Stimulated activated CD4-positive, alpha-beta T cell treated with anti-CD3 and anti-CD28 coated beads, Interleukin-4, amount 100 ng/mL, for 48 hours (primary cell): ENCODE measurements around the gene ATR.
"Not testable (repeated sequence)": the region's sequence is repeated elsewhere in the genome, so short reads cannot be mapped to it uniquely, and the experiment has no call there.

Source experiments
- DNase-seq, 2 donors: peaks; one replicate each; pipeline ENCODE4 v3.0.0-alpha.2; 2020; ENCODE audit warnings: low read depth in 2 of 2

ATR gene

GRCh38 chr3:142595141-142595540, 16.6 kb upstream of the ATR start:
- no peak for DNase-seq

- DNase-seq, result not testable (repeated sequence)
Observed at GRCh38 chr3:142592268-142592667, 13.7 kb upstream of the ATR start.

GRCh38 chr3:142588703-142589102, 10.2 kb upstream of the ATR start:
- no peak for DNase-seq

GRCh38 chr3:142586803-142587406, 8.4 kb upstream of the ATR start:
- DNase-seq, result no peak

- not testable (repeated sequence) for DNase-seq
Observed at GRCh38 chr3:142581070-142581469, 2.5 kb upstream of the ATR start.

GRCh38 chr3:142580061-142580423, 1.5 kb upstream of the ATR start:
- no peak for DNase-seq

GRCh38 chr3:142577696-142578328, 721 bp downstream of the ATR start:
- DNase-seq, result no peak

- DNase-seq, result no peak
Observed at GRCh38 chr3:142576792-142577191, 1.7 kb downstream of the ATR start.

GRCh38 chr3:142574665-142575064, 3.9 kb downstream of the ATR start:
- no peak for DNase-seq

- not testable (repeated sequence) for DNase-seq
Observed at GRCh38 chr3:142574223-142574622, 4.3 kb downstream of the ATR start.

- DNase-seq, result not testable (repeated sequence)
Observed at GRCh38 chr3:142569422-142569821, 9.1 kb downstream of the ATR start.

GRCh38 chr3:142568393-142569017, 10.0 kb downstream of the ATR start:
- DNase-seq, result no peak

GRCh38 chr3:142566096-142566495, 12.4 kb downstream of the ATR start:
- no peak for DNase-seq

GRCh38 chr3:142563496-142563997, 15.0 kb downstream of the ATR start:
- no peak for DNase-seq

- DNase-seq, result no peak
Observed at GRCh38 chr3:142560118-142560517, 18.4 kb downstream of the ATR start.

GRCh38 chr3:142553741-142554140, 24.8 kb downstream of the ATR start:
- DNase-seq, result no peak

- not testable (repeated sequence) for DNase-seq
Observed at GRCh38 chr3:142552579-142552978, 26.0 kb downstream of the ATR start.

GRCh38 chr3:142549986-142550385, 28.5 kb downstream of the ATR start:
- no peak for DNase-seq

GRCh38 chr3:142543307-142543706, 35.2 kb downstream of the ATR start:
- DNase-seq, result no peak

- DNase-seq, result no peak
Observed at GRCh38 chr3:142542054-142542453, 36.5 kb downstream of the ATR start.

- DNase-seq, result no peak
Observed at GRCh38 chr3:142536519-142536918, 42.0 kb downstream of the ATR start.

- no peak for DNase-seq
Observed at GRCh38 chr3:142534543-142534942, 44.0 kb downstream of the ATR start.

- no peak for DNase-seq
Observed at GRCh38 chr3:142530296-142530695, 48.2 kb downstream of the ATR start.
